GM12801 (cell line): Measurements from ENCODE around the gene CLMP.

ENCODE experiments used
- CTCF ChIP-seq: IDR thresholded peaks from one replicate; pipeline ENCODE4 v1.5.1; 2011; ENCODE audit warnings: control low read depth; ENCODE audit not compliant: insufficient read length; ENCODE audit errors: extremely low read depth

The CLMP gene

GRCh38 chr11:123164732-123165450 lies 30.2 kb downstream of the CLMP start:
- TF ChIP-seq CTCF: no peak

GRCh38 chr11:123163621-123164020 lies 31.4 kb downstream of the CLMP start:
- no peak for TF ChIP-seq CTCF

- no peak for TF ChIP-seq CTCF
Observed at GRCh38 chr11:123161376-123162030, 33.5 kb downstream of the CLMP start.

- no peak for TF ChIP-seq CTCF
Observed at GRCh38 chr11:123159183-123159857, 35.7 kb downstream of the CLMP start.

- TF ChIP-seq CTCF: no peak
Observed at GRCh38 chr11:123158033-123159003, 36.7 kb downstream of the CLMP start.

GRCh38 chr11:123152951-123153350 lies 42.1 kb downstream of the CLMP start:
- TF ChIP-seq CTCF: no peak
